Measurements from ENCODE around the gene RAB24.
"Not testable (repeated sequence)": the region's sequence is repeated elsewhere in the genome, so short reads cannot be mapped to it uniquely, and the experiment has no call there.

The RAB24 gene

DNA sequence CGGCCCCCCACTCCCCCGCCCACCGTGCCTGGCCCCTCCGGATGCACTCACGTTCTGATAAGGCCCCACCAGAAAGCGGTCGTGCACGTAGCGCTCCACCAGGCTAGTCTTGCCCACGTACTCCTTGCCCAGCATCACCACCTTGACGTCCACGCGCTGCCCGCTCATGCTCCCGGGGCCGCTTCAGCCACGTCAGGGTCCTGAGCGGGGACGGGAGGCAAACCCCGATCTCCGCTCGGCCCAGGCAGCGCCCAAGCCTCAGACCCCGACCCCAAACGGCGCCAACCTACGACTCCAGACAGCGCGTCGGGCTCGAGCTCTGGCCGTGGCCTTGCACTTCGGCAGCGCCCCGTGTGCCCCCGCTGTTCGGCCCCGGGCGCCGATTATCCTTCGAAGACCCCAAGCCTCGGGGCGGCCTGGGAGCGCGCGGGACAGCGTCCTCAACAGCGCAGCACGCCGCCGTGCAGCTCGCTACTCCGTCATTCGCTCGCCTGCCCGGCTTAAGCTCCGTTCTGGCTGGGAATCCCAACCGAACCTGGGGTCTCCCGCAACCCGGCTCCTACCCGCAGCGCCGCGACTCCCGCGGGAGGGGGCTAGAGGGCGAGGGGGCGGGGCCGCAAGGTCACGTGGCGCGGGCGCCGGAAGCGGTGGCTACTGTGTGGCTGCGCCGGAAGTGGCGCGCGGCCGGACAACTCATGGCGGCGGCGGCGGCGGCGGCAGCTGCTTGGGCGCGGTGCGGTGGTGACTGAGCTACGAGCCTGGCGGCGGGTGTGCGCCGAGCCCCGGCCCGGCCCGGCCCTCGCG lies at the start of gene RAB24, which contains the start of gene PRELID1:
Gene RAB24, minus strand, starts transcription at position 599 of the 804 bp plus-strand sequence. Its CDS starts 431 bp downstream, at position 168.
Gene PRELID1, plus strand, starts transcription at position 679 of the 804 bp plus-strand sequence. CDS start 187 bp downstream, outside the sequence.
- peak; percentile 80 to 83 for DNase-seq

DNA sequence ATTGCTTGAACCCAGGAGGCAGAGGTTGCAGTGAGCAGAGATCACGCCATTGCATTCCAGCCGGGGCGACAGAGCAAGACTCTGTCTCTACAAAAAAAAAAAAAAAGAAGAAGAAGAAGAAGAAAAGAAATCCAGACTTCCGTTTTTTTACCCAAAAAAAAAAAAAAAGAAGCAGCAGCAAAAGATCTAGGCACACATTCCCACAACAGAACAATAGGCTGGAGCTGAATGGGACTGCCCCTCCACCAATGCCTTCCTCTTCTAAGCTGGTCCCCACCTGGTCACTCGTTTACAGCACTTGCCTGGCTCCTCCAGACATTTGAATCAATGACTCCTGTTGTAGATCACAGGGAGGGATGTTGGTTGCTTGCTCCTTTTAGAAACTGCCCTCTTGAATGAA lies 49.6 kb upstream of the RAB24 start:
- no peak for DNase-seq

DNA sequence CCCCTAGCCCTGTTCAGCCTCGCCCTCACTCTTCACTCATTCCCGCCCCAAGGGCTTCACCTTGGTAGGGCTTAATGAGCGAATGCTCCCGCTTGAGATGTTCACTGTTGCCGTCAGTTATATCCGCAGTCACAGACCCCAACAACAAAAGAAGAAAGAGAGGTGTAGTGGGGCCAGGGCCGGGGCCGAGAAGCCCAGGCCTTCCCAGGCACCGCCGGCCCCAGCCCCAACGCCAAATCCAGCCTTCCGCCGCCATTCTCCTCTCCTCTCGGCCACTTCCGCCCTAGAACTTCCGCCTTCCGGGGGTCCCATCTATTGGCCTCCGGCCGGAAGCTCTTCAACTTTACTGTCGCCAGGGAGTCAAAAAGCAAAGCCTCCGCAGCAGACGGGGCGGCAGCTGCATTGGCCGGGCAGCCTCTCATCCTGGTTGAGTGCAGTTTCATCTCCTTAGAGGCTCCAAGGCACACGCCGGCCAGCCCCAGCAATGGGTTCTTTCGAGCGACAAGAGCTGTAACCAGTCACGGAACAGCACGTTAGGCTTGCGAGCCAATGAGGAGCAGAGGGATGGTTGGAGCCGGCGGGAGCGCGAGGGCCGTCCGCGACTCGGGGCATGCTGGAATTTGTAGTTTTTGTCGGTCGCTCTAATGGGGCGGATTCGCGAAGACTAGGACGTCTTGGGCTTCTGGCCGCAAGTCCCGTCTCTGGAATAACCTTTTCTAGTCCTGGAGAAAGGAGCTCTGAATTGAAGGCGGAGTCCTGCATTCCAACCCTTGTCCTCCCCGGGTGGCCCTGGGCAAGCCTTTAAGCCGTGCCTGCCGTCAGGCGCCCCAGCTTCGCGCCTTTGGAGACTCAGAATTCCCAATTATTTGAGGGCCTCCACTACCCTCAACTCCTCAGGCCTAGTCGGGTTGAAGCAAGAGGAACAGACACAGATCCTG lies 48.1 kb upstream of the RAB24 start, which contains the start of gene LMAN2:
Gene LMAN2, minus strand, starts transcription at position 277 of the 938 bp plus-strand sequence. Its CDS starts 21 bp downstream, at position 256.
- DNase-seq: peak; percentile 85 to 88

DNA sequence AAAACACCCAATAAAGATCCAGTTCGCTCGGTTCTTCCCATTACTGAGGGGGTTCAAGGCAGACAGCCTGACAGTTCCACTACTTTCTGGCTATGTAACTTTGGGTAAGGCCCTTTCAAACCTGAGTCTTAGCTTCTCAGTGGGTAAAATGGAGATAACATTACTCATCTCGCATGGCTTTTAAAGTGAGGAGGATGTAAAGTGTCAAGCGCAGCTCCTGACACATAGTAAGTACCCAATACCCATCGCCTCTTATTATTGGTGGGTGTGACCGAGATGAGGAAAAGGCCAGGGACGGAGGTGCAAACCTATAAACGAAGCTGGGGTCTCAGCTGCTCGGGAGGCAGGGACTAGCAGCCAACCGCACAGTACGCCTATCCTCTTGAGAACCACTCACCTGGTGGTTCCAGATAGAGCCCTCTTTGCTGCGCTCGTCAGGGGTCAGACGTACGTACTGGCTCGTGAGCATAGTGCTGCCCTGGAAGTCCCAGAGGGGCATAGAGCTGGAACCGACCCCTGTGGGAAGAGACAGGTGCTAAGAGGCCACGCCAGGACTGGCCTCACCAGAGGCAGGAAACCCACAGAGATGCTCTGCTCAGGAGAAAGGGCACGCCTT lies 47.4 kb upstream of the RAB24 start:
- DNase-seq: no peak

DNA sequence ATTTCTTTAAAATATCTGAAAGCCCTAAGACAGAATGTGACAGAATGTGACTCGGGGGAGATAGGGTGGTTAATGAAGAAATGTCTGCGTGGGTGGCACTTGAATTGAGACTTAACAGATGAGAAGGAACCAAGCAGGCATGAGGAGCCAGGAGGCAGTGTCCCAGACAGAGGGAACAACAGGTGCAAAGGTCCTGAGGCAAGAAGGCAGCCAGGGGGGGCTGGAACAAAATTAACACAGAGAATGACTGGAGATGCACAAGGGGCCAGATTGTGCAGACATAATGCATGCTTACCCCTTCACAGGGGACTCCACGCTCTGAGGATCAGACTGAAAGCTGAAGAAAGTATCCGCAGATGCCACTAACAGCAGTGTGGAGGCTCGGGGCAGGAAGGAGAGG lies 46.2 kb upstream of the RAB24 start:
- no peak for DNase-seq

DNA sequence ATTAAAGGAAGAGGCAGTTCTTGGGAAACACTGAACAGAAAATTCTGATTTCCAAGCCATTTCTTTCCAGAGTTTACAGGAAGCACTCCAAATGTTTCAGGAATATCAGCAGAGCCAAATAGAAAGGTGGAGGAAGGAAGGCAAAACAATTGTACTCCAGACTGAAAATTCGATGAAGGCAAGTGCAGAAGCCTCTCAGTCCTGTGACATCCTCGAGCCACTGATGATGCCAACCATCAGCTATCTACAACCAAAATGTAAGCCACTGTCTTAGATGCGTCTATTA lies 45.8 kb upstream of the RAB24 start:
- no peak for DNase-seq

DNA sequence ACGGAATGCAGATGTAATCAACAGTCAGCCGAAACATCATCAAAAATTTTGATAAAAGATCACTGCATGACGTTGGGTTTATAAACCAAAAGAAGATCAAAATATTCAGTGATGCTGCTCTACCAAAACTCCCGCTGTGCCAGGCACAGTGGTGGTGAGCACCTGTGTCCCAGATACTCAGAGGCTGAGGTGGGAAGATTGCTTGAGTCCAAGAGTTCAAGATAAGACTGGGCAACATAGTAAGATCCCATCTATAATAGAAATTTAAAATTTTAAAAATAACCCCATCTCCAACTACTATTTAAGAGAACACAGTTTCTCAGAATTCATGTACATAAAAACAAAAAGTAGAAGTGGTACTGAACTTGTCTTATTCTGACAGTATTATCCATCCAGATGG lies 44.2 kb upstream of the RAB24 start:
- no peak for DNase-seq

DNA sequence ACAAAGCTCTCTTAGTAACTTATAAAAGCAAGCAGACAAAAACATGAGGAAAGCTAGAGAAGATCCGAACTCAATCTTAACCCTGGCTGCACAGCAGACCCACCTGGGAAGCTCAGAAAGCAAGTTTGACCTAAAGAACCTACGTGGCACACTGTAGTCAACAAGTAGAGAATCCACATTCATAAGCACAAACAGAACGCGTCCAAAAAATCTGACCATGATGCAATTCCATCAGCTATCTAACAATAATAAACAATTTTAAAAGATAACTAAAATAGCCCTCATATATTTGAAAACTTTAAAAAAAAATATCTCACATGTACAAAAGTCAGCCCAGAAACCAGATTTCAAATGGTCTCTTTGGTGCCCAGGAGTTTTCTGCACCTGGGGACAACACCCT lies 43.3 kb upstream of the RAB24 start:
- no peak for DNase-seq

DNA sequence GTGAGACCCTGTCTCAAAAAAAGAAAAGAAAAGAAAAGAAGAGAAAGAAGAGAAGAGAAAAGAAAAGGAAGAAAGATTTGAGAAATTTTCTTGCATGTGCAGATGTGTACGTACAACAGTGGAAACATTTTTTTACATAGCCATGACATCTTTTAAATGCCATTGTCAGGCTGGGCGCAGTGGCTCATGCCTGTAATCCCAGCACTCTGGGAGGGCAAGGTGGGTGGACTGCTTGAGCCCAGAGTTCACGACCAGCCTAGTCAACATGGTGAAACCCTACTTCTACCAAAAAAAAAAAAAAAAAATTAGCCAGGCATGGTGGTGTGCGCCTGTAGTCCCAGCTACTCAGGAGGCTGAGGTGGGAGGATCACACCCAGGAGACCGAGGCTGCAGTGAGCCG lies 41.4 kb upstream of the RAB24 start:
- DNase-seq: no peak

DNA sequence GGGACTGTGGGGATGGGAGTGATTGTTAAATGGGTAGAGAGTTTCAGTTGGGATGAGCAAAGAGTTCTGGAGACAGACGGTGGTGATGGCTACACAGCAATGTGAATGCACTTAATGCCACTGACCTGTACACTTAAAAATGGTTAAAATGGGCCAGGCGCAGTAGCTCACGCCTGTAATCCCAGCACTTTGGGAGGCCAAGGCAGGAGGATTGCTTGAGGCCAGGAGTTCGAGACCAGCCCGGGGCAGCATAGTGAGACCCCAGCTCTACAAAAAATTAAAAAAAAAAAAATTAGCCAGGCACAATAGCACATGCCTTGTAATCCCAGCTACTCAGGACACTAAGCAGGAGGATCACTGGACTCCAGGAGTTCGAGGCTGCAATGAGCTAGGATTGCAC lies 40.3 kb upstream of the RAB24 start:
- no peak for DNase-seq

DNA sequence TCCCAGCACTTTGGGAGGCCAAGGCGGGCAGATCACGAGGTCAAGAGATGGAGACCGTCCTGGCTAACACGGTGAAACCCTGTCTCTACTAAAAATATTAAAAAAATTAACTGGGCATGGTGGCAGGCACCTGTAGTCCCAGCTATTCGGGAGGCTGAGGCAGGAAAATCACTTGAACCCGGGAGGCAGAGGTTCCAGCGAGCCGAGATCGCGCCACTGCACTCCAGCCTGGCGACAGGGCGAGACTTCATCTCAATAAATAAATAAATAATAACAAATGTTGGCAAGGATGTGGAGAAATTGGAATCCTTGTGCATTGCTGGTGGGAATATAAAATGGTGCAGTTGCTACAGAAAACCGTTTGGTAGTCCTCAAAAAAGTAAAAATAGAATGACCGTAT lies 39.5 kb upstream of the RAB24 start:
- not testable (repeated sequence) for DNase-seq

DNA sequence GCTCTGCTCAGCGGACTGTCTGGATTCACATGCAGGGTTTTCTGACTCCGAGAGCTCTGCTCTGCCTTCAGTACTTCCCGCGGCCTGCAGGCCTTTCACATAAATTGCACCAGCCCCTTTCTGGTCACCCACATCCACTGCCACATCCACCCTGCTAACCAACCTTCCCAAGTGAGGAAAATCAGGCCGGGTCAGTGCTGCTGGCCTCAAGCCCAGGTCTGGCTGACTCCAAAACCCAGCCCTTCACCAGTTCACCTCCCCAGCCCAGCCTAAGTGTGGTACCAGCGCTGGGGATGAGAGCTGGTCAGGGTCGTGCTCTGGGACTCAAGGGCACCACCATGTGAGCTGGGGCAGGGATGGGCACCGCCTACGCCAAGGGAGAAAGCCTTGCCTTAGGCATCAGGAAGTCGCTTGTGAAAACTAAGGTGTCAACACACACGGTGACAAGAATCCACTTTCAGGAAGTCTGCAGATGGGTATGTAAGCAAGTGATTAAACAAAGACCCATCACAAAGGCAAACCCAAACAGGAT lies 35.7 kb upstream of the RAB24 start:
- DNase-seq: no peak

DNA sequence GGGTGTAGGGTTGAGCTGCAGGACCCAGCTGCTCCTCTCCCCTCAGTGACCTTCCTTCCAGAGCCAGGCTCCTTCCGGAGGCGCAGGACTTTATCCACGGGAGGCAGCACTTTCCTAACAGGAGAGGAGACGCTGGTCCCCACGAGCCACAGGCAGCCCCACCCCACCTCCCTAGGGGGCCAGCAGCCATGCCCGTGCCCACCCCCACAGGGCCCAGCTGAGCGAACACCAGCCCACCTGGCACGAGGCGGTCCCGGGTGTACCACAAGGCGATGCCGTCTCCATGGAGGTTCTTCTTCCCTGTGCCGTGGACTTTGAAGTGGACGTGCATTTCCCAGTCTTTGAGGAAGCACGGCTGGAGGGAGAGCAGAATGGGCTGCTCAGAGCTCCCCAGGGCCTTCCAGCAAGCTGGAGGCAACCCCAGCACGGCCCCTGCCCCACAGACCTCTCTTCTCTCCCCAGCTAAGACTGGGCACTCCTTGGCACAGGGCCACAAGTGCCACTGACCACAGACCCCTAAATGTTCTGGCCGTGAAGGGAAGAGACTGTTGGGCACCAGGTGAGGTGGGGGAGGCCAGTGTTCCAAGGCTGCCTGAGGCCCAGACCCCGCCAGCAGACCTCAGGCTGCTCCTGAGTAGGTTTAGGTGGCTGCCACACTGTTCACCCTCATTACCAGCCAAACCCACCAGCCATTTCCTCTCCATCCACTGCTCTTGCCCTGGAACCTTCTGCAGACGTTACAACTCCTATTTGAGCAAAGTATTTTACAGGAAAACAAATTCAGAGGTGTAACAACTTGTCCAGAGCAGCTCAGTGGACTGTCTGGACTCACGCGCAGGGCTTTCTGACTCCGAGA lies 35.0 kb upstream of the RAB24 start:
- no peak for DNase-seq

DNA sequence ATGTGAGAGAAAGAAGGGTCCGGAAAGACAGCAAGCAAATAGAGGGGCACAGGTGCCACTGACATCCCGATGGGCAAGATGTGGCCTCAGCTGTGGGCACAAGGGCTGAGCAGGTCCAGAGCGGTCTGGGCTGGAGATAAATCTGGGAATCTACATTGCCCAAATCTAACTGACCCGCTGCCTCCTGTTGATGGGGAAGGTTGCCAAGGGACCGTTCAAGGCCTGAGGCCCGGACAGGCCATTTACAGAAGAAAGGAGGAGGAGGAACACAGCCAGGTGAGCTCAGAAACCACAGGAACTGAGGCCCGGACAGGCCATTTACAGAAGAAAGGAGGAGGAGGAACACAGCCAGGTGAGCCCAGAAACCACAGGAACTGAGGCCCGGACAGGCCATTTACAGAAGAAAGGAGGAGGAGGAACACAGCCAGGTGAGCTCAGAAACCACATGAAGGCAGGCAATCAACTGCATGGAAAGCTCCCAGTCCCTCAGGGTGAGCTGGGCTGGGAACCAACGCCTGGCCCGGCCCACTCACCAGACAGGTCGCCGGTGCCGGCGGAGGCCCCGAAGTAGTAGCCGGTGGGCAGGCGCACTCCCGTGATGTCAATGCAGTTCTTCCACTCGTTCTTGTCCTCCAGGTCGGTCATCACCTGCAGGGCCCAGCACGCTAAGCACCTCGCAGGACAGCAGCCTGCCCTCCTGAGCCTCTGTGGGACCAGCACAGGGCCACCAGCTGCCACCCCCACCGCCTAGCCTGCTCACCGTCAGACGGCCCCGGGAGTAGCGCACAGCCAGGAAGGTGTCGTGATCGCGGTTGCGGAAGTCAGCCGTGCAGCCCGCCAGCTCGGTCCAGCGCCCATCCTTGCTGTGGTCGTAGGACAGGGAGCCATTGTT lies 33.3 kb upstream of the RAB24 start:
- DNase-seq: no peak

DNA sequence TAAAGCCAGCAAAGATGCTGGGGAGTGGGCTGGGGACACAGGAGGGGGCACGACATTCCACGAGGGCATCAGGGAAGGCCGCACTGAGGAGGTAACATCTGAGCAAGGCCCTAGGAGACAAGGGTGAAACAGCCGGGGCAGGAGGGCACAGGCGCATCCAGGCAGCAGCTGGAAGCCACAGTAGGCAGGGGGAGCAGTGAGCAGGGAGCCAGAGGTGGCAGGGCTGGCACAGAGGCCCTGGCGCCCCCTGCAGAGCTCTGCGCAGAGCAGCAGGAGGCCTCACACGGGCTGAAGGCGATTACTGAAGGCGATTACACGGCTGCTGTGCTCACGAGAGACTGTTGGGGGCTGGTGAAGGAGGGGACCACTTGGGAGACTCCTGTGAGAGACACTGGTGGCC lies 32.6 kb upstream of the RAB24 start:
- no peak for DNase-seq

DNA sequence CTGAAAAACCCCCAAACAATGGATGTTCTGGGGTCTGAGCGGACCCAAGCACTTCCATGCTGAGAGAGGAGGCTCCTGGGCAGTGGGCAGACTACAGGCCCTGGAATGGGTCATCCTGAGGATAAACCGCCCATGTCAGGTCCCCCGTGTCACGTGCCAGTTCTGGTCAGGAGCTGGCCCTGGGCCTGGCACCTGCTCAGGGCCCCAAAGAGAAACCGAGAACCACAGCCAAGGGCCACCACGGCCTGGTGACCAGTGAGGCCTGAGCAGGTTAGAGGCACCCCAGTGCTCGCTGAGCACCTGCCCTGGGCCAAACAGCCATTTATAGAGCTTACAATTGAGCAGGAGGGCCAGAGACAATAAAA lies 32.2 kb upstream of the RAB24 start:
- no peak for DNase-seq

DNA sequence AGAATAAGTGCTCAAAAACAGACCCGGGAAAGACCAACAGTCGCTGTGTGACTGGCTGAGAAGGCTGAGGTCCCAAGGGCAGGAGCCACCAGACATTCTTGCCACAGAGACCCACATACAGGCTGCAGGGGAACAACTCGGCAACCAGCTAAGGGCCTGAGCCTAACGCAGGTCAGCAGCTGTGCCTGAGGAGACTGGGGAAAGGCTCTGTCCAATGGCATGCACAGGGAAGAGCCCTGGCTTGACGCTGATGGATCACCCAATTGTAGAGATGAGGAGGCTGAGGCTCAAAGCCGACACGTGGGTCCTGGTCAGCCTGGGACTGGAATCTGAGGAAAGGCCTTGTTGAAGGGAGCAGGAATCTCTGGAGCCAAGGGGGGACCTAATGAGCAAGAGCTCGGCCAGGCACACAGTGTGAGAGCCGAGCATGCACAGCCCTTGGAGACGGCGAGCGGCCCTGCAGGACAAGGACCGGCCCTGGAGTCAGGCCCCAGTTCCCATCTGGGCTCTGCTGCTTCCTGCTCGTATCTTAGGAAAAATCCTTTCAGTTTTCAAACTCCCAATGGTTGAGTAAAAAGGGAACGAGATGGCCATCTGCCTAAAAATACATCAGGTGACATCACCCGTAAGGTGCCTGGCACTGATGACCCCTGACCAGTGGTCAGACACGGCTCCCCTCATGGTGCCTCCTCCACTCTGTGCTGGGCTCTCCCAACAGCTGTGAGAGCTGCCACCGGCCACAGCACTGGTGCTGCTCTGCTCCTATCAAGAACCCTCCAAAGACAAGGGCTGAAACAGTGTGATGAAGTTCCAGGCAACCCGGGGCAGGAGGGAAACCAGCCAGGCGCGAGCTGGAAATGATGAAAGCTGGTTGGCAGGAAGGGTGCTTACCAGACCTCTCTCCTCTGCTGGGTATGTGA lies 31.5 kb upstream of the RAB24 start:
- DNase-seq: no peak

DNA sequence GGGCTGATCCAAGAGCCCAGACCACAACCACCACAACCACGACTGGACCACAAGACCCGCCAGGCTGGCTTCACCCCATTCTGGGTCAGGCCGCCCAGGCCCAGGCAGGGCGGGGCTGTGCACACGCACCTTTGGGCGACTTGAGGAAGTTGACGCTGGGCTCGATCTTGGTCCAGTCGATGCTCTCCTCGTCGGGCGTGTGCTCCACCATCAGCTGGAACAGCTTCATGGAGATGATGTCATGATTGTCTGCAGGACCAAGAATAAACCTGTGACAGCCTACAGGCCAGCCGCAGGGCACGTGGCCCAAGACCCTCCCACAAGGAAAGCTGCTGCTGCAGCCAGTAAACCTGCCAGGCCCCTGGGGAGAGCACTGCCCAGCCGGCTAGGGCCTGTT lies 30.6 kb upstream of the RAB24 start:
- no peak for DNase-seq

DNA sequence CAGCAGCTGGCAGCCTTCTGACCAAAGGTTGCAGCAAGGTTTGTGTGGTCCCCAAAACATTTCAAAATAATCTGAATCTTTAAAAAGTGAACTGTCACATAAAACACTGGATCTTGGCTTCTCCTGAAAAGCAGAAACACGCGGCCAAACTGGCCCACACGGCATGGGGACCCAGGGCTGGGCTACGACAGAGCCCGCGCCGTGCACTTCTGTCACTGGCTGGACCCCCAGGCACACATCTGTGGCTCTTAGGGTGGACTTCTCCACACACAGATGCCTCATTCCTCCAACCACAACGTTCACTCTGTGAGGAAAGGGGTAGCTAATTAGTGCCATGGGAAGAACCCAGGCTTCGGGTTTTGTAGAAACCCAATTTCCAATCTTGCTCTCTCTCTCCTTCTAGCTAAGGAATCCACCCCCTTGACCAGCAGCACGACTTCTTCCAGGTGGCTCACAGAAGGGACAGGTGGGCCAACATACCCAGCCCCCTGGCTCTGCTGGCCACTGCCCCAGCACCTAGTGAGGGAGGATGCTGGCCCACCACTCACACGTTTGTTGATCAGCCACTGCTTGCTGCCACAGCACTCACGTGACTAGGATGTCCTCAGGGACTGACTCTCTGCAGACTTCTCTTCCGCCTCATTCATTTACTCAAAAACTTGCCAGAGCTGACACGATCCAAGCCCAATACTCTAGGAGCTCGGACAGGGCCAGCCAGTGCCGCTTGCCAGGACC lies 30.1 kb upstream of the RAB24 start:
- DNase-seq: no peak

Data from activated CD4-positive, alpha-beta T cell treated with anti-CD3 and anti-CD28 coated beads, Interleukin-2, amount 50 U/mL, for 4 hours (primary cell).